Lung (tissue), 12 donors: ENCODE data around the gene ITGAV. TPM values are rescaled to one million over a fixed set of nuclear protein-coding genes. Genes with fewer than 3 reads are reported as not detected.

Experiments used
- ATAC-seq: fragments of 200-7000 bp; cut with Tn5 transposase; one replicate; pipeline ENCODE4 v1.9.1; 2020; ENCODE audit warnings: moderate number of reproducible peaks; ENCODE audit not compliant: insufficient read depth, low FRiP score
- DNase-seq, 3 donors: peaks; one replicate each; pipeline ENCODE4 v3.0.0-alpha.2; 2013 to 2017
- H3K27ac ChIP-seq, 2 donors: one replicate each; pipeline ENCODE4 v1.5.1; 2013; ENCODE audit warnings: mild to moderate bottlenecking in 2 of 2, moderate library complexity in 2 of 2, control low read depth in 1 of 2, inconsistent platforms in 1 of 2, low read depth in 1 of 2, low read length in 1 of 2
- H3K27me3 ChIP-seq, 3 donors: one replicate each; pipeline ENCODE4 v1.5.1; 2013; ENCODE audit warnings: low read length in 2 of 3; ENCODE audit not compliant: control insufficient read depth in 3 of 3, insufficient read depth in 3 of 3
- H3K36me3 ChIP-seq, 4 donors: one replicate each; pipeline ENCODE4 v1.5.1; 2013; ENCODE audit warnings: low read length in 4 of 4, mild to moderate bottlenecking in 1 of 4, moderate library complexity in 1 of 4; ENCODE audit not compliant: control insufficient read depth in 4 of 4, insufficient read depth in 4 of 4
- H3K4me1 ChIP-seq, 5 donors: one replicate each; pipeline ENCODE4 v1.5.1; 2013; ENCODE audit warnings: low read length in 5 of 5, mild to moderate bottlenecking in 2 of 5, moderate library complexity in 1 of 5; ENCODE audit not compliant: control insufficient read depth in 5 of 5, insufficient read depth in 5 of 5
- H3K4me3 ChIP-seq: one replicate; pipeline ENCODE4 v1.5.1; 2013; ENCODE audit warnings: mild to moderate bottlenecking, control low read depth, moderate library complexity
- H3K9ac ChIP-seq, 2 donors: one replicate each; pipeline ENCODE4 v1.5.1; 2013; ENCODE audit warnings: low read length in 2 of 2, control low read depth in 1 of 2; ENCODE audit not compliant: insufficient read depth in 1 of 2
- H3K9me3 ChIP-seq, 4 donors: one replicate each; pipeline ENCODE4 v1.5.1; 2013; ENCODE audit warnings: low read length in 3 of 4, mild to moderate bottlenecking in 1 of 4, moderate library complexity in 1 of 4; ENCODE audit not compliant: control insufficient read depth in 4 of 4, insufficient read depth in 3 of 4
- CTCF ChIP-seq: IDR thresholded peaks from 2 replicates; pipeline ENCODE4 v1.5.1; 2012; ENCODE audit warnings: mild to moderate bottlenecking; ENCODE audit errors: control extremely low read depth, extremely low read depth
- WGBS, 2 donors: extraction: QIAGEN DNeasy Blood & Tissue Kit; methylation state at CpG; one replicate each; pipeline ENCODE4 v1.1.7; 2013; 5-methylcytosine and 5-hydroxymethylcytosine counted together
- polyA plus RNA-seq, 2 donors: library from polyadenylated mRNA; stranded (reverse); fragments of 200-250 nt; gene quantifications; one replicate each; pipeline ENCODE4 v1.2.1, GENCODE V29; 2013
- total RNA-seq, 2 donors: library from RNA; depleted of rRNA in 1 of 2; stranded (reverse); fragments of >200 nt in 1 of 2; gene quantifications; one replicate each; pipeline ENCODE4 v1.2.1, GENCODE V29; 2014 to 2021
- donor health status: control.
- donor health status: control.
- donor health status: Bipolar disorder and iron deficiency.
- donor health status: healthy.
- donor health status: DM: yes; HTN: yes; CAD: no.

ITGAV gene
- total and polyA plus RNA-seq, 4 donors = 10.1 to 91.8 (median 43.8) TPM

DNA sequence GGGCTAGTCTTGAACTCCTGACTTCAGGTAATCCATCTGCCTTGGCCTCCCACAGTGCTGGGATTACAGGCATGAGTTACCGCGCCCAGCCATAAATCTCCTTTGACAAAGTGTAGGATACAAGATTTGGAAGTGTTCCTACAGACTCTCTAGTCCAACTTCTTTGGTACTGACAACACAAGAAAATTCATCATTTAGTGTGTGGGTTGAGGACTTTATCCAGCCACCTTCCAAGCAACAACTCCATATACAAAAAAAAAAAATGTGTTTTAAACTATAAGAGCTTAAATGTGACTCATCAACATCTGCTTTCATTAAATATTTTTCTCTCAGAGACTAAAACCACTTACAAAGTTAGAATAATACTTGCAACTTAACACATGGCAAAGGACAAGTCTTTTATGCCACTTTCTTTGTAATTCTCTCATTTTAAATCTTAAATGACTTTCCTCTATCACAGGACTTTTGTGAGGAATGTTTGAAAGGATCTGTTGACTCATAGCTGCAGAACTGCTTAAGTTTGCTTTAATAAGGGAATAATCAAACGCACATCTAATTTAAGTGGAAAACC is 46.2 kb upstream of the ITGAV start:
- ATAC-seq (peak; percentile 17), DNase-seq (no peak)
- Histone ChIP-seq H3K9me3 (no peaks in the 10 kb centered on the region), H3K4me3 (no peak overlapping the region), H3K27ac (no peak overlapping the region), H3K9ac (no peak overlapping the region), H3K27me3 (no peaks in the 10 kb centered on the region), H3K4me1 (peaks cover 0 to 5% (median 3%) of the 10 kb centered on the region in 5 donors), H3K36me3 (no peaks in the 10 kb centered on the region)
- no peak for TF ChIP-seq CTCF
- 76 to 92% methylated on average over 3 of the region's 3 CpGs for WGBS, 2 donors

GRCh38 chr2:186544255-186544675 is 45.6 kb upstream of the ITGAV start:
- ATAC-seq = peak; percentile 82
- no peak for TF ChIP-seq CTCF
- Histone ChIP-seq H3K9ac (no peak overlapping the region), H3K9me3 (no peaks in the 10 kb centered on the region), H3K36me3 (no peaks in the 10 kb centered on the region), H3K27me3 (no peaks in the 10 kb centered on the region), H3K4me1 (peaks cover 0 to 5% (median 3%) of the 10 kb centered on the region in 5 donors), H3K27ac (no peak overlapping the region), H3K4me3 (no peak overlapping the region)
- WGBS, 2 donors = 32 to 83% methylated on average over 1 of the region's 1 CpG
- peak in 2 of 3 donors; percentile 16 to 24 for DNase-seq

DNA sequence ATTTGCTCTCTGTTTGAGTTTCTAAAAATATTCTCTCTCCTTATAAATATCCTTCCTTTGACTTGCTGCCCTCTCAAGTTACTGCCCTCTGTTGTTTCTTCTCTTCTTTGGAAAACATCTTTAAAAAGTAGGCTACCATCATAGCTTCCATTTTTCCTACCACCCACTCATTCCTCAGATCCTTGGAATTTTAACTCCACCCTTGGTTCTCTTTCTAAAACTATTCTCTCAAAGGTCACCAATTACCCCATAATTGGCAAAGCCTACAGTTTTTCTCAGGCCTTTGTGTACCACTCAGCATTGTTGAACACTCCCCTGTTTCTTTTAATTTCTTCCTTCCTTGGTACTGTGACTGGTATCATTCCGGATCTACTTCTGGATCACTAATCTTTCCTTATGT is 43.0 kb upstream of the ITGAV start:
- TF ChIP-seq CTCF = no peak
- H3K27me3 ChIP-seq = no peaks in the 10 kb centered on the region
- no peak overlapping the region for H3K27ac ChIP-seq
- H3K36me3 ChIP-seq = no peaks in the 10 kb centered on the region
- DNase-seq = no peak
- peaks cover 0 to 3% (median 3%) of the 10 kb centered on the region in 5 donors for H3K4me1 ChIP-seq
- H3K9me3 ChIP-seq = no peaks in the 10 kb centered on the region
- no peak overlapping the region for H3K4me3 ChIP-seq
- ATAC-seq = no peak
- no peak overlapping the region for H3K9ac ChIP-seq
- WGBS, 2 donors = 3 to 42% methylated on average over 1 of the region's 1 CpG
